ENCODE results near the gene MAD1L1.

DNA sequence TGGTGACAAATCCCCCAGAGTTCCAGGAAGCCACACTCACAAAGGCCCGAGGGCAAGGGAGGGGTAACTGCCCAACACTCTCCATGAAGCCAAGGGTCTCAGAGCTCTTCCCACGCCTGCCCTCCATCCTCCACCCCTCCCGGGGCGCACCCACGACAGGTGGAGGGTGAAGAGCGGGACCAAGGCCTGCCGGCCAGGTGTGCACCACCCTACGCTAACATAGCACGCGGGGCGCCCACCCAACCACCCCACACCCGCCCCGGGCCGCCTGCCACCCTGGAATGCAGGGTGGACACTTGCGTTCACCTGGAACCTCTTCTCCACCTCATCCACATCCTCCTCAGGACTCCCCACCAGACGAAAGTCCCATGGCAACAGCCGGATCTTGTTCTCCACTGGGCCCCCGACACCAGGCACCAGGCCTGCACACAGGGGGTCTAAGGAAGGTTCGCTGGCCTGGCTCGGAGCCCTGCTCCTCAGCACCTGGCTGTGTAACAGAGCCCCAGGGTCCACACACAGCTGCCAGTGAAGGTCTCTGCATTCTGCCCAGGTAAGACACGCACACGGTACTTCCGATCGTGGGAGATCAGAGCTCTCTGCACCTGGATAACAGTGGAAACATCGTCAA lies 32.7 kb downstream of the MAD1L1 start:
- TF ChIP-seq POLR2A (IDR thresholded peaks at IDR 0.05; ENCODE audit: control extremely low read depth in 1 of 2, low read depth in 2 of 2, low read length in 2 of 2) (no peak), JUND (IDR thresholded peaks at IDR 0.05; ENCODE audit: low read length) (no peak), POLR2AphosphoS5 (IDR thresholded peaks at IDR 0.05; ENCODE audit: low read depth, low read length) (no peak), TEAD4 (IDR thresholded peaks at IDR 0.05; ENCODE audit: low read depth, low read length) (no peak), BACH1 (IDR thresholded peaks at IDR 0.05; ENCODE audit: low read length) (no peak), EP300 (IDR thresholded peaks at IDR 0.05; ENCODE audit: borderline replicate concordance in 1 of 2, low read depth in 2 of 2, low read length in 2 of 2) (no peak)
- TF ChIP-seq, protein P1, sequence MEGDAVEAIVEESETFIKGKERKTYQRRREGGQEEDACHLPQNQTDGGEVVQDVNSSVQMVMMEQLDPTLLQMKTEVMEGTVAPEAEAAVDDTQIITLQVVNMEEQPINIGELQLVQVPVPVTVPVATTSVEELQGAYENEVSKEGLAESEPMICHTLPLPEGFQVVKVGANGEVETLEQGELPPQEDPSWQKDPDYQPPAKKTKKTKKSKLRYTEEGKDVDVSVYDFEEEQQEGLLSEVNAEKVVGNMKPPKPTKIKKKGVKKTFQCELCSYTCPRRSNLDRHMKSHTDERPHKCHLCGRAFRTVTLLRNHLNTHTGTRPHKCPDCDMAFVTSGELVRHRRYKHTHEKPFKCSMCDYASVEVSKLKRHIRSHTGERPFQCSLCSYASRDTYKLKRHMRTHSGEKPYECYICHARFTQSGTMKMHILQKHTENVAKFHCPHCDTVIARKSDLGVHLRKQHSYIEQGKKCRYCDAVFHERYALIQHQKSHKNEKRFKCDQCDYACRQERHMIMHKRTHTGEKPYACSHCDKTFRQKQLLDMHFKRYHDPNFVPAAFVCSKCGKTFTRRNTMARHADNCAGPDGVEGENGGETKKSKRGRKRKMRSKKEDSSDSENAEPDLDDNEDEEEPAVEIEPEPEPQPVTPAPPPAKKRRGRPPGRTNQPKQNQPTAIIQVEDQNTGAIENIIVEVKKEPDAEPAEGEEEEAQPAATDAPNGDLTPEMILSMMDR (IDR thresholded peaks at IDR 0.05; ENCODE audit: control extremely low read depth in 1 of 3, insufficient read depth in 1 of 3, low read depth in 1 of 3, low read length in 3 of 3), result no peak
